Endodermal cell (in vitro differentiated cells): Measurements from ENCODE around the gene LPAR5. TPM values are rescaled to one million over a fixed set of nuclear protein-coding genes. Genes with fewer than 3 reads are reported as not detected.
A peak's percentile ranks its signal among the peaks of the same experiment; 100 is the strongest.

ENCODE experiments used
- DNase-seq: peaks from one replicate; pipeline ENCODE4 v3.0.0-alpha.2; 2017
- H3K27ac ChIP-seq: 2 replicates; pipeline ENCODE4 v1.5.1; 2013; ENCODE audit warnings: mild to moderate bottlenecking, low read depth, low read length, moderate library complexity
- H3K27me3 ChIP-seq: 2 replicates; pipeline ENCODE4 v1.6.1; 2013; ENCODE audit warnings: mild to moderate bottlenecking, low read length, moderate library complexity; ENCODE audit not compliant: insufficient read depth, control insufficient read depth, poor library complexity, severe bottlenecking
- H3K36me3 ChIP-seq: 2 replicates; pipeline ENCODE4 v1.7.0; 2013; ENCODE audit warnings: mild to moderate bottlenecking, low read length, moderate library complexity; ENCODE audit not compliant: control insufficient read depth, insufficient read depth
- H3K4me1 ChIP-seq: one replicate; pipeline ENCODE4 v1.7.0; 2013; ENCODE audit warnings: low read length; ENCODE audit not compliant: control insufficient read depth, insufficient read depth
- H3K4me3 ChIP-seq: 2 replicates; pipeline ENCODE4 v1.5.1; 2013; ENCODE audit warnings: mild to moderate bottlenecking, low read length, moderate library complexity
- H3K9ac ChIP-seq: 2 replicates; pipeline ENCODE4 v1.6.1; 2013; ENCODE audit warnings: mild to moderate bottlenecking, low read length, moderate library complexity; ENCODE audit not compliant: poor library complexity, severe bottlenecking; ENCODE audit errors: extremely low read depth
- H3K9me3 ChIP-seq: 2 replicates; pipeline ENCODE4 v1.6.1; 2013; ENCODE audit warnings: mild to moderate bottlenecking, low read length, moderate library complexity; ENCODE audit not compliant: control insufficient read depth
- H3K27ac Mint-ChIP-seq: 2 replicates; pipeline ENCODE4 v1.8.0; 2020; ENCODE audit warnings: mixed read lengths
- H3K27me3 Mint-ChIP-seq: 2 replicates; pipeline ENCODE4 v1.8.0; 2021; ENCODE audit warnings: mild to moderate bottlenecking, mixed read lengths; ENCODE audit not compliant: insufficient read depth
- H3K36me3 Mint-ChIP-seq: 2 replicates; pipeline ENCODE4 v1.8.0; 2020; ENCODE audit warnings: low read depth, mixed read lengths
- H3K4me1 Mint-ChIP-seq: 2 replicates; pipeline ENCODE4 v1.8.0; 2020; ENCODE audit warnings: mixed read lengths
- H3K4me3 Mint-ChIP-seq: 2 replicates; pipeline ENCODE4 v1.8.0; 2020; ENCODE audit warnings: mild to moderate bottlenecking, moderate library complexity, mixed read lengths
- H3K9me3 Mint-ChIP-seq: 2 replicates; pipeline ENCODE4 v1.8.0; 2020; ENCODE audit warnings: mild to moderate bottlenecking, mixed read lengths
- WGBS, 2 experiments: methylation state at CpG; one replicate each; pipeline versions ENCODE4 v1.1.5 to v1.1.7; 2013; ENCODE audit warnings: missing lambda C conversion rate in 2 of 2, mixed read lengths in 1 of 2; ENCODE audit not compliant: insufficient coverage in 1 of 2, insufficient read length in 1 of 2; 5-methylcytosine and 5-hydroxymethylcytosine counted together
- total RNA-seq, 2 donors: library from RNA; stranded (reverse); fragmentation: NEBNext Ultra II Directional in 1 of 2; extraction: Animal tissue kit (Norgen Biotek cat#: 25700) in 1 of 2; gene quantifications; 2 replicates in 1 of 2; 3 replicates in 1 of 2; pipeline ENCODE4 v1.2.1, GENCODE V29; 2021
- TF ChIP-seq, protein P1 (sequence below): fragments of 200-600 bp; sonication (generic); conservative IDR thresholded peaks from 2 replicates; pipeline ENCODE4 v1.5.0; 2021; ENCODE audit warnings: antibody characterized with exemption, mild to moderate bottlenecking

LPAR5 gene
- total RNA-seq, 2 donors from 2014 or later, result 0.24 to 0.73 TPM

DNA sequence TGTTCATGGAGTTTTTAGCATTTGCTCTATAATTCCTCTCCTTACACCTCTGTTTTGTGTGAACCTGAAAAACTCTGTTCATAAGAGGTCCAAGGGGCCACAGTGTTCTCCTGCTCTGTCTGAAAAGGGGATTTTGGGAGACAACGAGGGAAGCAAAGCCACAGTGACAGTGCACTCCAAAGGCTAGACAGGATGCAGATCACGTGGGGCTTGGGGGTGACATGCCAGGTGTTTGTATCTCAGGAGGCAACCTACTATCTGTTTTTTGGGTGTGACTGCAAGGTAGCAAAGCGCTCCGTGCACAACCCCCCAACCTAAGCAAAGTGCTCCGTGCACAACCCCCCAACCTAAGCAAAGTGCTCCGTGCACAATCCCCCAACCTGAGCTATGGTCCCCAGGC lies 23.5 kb downstream of the LPAR5 start:
- no peaks in the 10 kb centered on the region for H3K9me3 Mint-ChIP-seq
- TF ChIP-seq, protein P1, sequence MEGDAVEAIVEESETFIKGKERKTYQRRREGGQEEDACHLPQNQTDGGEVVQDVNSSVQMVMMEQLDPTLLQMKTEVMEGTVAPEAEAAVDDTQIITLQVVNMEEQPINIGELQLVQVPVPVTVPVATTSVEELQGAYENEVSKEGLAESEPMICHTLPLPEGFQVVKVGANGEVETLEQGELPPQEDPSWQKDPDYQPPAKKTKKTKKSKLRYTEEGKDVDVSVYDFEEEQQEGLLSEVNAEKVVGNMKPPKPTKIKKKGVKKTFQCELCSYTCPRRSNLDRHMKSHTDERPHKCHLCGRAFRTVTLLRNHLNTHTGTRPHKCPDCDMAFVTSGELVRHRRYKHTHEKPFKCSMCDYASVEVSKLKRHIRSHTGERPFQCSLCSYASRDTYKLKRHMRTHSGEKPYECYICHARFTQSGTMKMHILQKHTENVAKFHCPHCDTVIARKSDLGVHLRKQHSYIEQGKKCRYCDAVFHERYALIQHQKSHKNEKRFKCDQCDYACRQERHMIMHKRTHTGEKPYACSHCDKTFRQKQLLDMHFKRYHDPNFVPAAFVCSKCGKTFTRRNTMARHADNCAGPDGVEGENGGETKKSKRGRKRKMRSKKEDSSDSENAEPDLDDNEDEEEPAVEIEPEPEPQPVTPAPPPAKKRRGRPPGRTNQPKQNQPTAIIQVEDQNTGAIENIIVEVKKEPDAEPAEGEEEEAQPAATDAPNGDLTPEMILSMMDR, result no peak
- Histone ChIP-seq H3K36me3 (no peaks in the 10 kb centered on the region), H3K9ac (no peak overlapping the region), H3K27me3 (no peaks in the 10 kb centered on the region), H3K9me3 (no peaks in the 10 kb centered on the region), H3K4me1 (peaks cover 14% of the 10 kb centered on the region), H3K4me3 (no peak overlapping the region), H3K27ac (peak overlapping the region; percentile 95)
- WGBS, 2 experiments, result 84% methylated on average over 3 to 6 of the region's 6 CpGs
- no peaks in the 10 kb centered on the region for H3K27me3 Mint-ChIP-seq
- H3K27ac Mint-ChIP-seq, result no peak overlapping the region
- no peak for DNase-seq
- no peaks in the 10 kb centered on the region for H3K36me3 Mint-ChIP-seq
- H3K4me3 Mint-ChIP-seq, result peak overlapping the region; percentile 40
- H3K4me1 Mint-ChIP-seq, result peaks cover 26% of the 10 kb centered on the region

DNA sequence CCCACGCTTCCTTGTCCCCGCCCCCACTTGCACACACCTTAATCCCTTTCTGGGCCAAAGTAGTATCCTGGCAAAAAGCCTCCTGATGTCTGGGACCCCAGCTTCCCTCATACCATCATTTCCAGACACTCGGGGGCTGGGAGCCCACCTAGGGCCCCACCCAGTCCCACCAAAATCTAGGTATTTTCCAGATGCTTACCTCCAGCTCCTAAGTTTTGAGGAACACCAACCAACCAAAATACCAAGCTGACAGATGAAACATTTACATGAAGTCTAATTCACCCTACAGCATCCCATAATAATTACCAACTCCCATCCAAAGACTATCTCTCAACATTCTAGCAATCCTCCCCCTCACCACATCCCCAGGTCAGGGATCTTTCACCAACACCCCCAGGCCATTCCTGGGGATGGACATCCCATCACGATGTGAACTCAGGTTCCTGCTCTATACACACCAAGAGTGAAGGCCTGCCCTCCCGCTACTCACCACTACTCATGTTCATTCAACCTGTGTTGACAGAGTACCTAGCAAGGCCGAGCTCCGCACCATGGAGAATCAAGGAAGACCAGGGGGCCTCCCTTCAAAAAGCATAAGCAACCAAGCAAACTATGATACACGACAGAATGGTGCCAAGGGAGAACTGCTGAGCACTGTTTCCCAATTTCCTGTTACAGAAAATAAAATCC lies 27.0 kb downstream of the LPAR5 start:
- WGBS, 2 experiments, result 77 to 90% methylated on average over 6 to 8 of the region's 8 CpGs
- DNase-seq, result peak; percentile 77
- H3K27ac ChIP-seq, result no peak overlapping the region

DNA sequence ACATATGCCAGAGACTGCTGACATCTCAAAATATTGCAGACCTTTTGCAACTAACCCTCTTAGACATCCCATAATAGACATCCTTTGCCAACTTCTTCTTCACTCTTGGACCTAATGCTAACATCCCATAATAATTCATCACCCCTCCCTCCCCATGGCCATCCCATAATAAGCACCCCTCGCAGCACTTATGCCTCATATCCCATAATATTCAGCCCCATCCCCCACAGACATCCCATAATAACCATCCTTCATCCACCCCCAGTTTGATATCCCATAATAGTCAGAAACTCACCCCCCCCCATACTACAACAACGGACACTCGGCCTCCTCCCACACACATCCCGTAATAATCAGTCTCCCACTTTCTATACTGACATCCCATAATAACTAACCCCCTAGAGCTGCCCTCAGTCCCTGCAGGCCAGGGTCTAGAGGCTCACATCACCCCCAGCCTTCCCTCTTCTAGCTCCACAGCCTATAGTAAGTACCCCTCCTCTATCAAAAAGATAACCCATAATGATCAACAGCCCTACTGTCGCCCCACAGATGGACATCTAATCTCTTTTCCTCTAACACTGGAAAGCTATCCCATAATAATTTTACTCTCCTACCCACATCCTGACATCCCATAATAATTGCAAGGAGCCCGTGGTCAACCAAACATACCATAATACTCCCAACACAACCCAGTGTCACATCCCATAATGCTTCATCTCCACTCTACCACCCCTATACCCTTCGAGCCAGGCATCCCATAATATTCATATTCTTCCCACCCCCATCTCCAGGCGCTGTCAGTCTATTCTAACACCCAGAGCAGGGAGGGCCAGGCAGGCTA lies 27.8 kb downstream of the LPAR5 start:
- TF ChIP-seq, protein P1, result no peak
- H3K27ac ChIP-seq, result peak overlapping the region; percentile 35
- H3K4me3 ChIP-seq, result no peak overlapping the region
- no peak overlapping the region for H3K9ac ChIP-seq
- H3K4me1 Mint-ChIP-seq, result peaks cover 40% of the 10 kb centered on the region
- H3K36me3 ChIP-seq, result peaks cover 24% of the 10 kb centered on the region
- H3K4me3 Mint-ChIP-seq, result no peak overlapping the region
- H3K9me3 ChIP-seq, result no peaks in the 10 kb centered on the region
- peaks cover 10% of the 10 kb centered on the region for H3K4me1 ChIP-seq
- DNase-seq, result peak; percentile 82
- no peaks in the 10 kb centered on the region for H3K27me3 ChIP-seq
- no peak overlapping the region for H3K27ac Mint-ChIP-seq
- no peaks in the 10 kb centered on the region for H3K27me3 Mint-ChIP-seq
- peaks cover 24% of the 10 kb centered on the region for H3K36me3 Mint-ChIP-seq
- WGBS, 2 experiments, result 67 to 76% methylated on average over 4 to 8 of the region's 8 CpGs
- H3K9me3 Mint-ChIP-seq, result no peaks in the 10 kb centered on the region

More for the DNA sequence above, 27.0 kb downstream of the LPAR5 start:
- Mint-ChIP-seq H3K4me1 (peaks cover 39% of the 10 kb centered on the region), H3K4me3 (no peak overlapping the region), H3K36me3 (peaks cover 17% of the 10 kb centered on the region), H3K9me3 (no peaks in the 10 kb centered on the region), H3K27ac (no peak overlapping the region), H3K27me3 (no peaks in the 10 kb centered on the region)
- Histone ChIP-seq H3K9me3 (no peaks in the 10 kb centered on the region), H3K27me3 (no peaks in the 10 kb centered on the region), H3K9ac (no peak overlapping the region), H3K4me3 (no peak overlapping the region), H3K4me1 (peaks cover 14% of the 10 kb centered on the region), H3K36me3 (peaks cover 17% of the 10 kb centered on the region)
- TF ChIP-seq, protein P1, result peak; percentile 53
